B cell (primary cell): ENCODE data around the gene CAMTA2. TPM values are rescaled to one million over a fixed set of nuclear protein-coding genes. Genes with fewer than 3 reads are reported as not detected.

Experiments
- ATAC-seq: fragments of 200-7000 bp; cut with Tn5 transposase; one replicate; pipeline ENCODE4 v1.10.0; 2021; ENCODE audit warnings: low read depth, mild to moderate bottlenecking, moderate number of reproducible peaks, moderate library complexity
- CTCF ChIA-PET: fragments of 350-600 bp; sonication (Branson Sonifier 250); formaldehyde crosslinking; loops from one replicate; lab custom pipeline; 2021; ENCODE audit warnings: antibody characterized with exemption, inconsistent platforms; lab: Charles Lee
- POLR2A ChIA-PET: fragments of 350-600 bp; sonication (Branson Sonifier 250); formaldehyde crosslinking; loops from one replicate; lab custom pipeline; 2021; ENCODE audit warnings: antibody characterized with exemption; lab: Charles Lee
- DNase-seq: peaks from one replicate; pipeline ENCODE4 v3.0.0; 2013
- H2AFZ ChIP-seq: 2 replicates; pipeline ENCODE4 v1.6.1; 2012; ENCODE audit warnings: mild to moderate bottlenecking, low read depth, low read length; ENCODE audit not compliant: insufficient read depth, poor library complexity, severe bottlenecking
- H3K27ac ChIP-seq, 2 donors: 1 replicate in 1 of 2; 2 replicates in 1 of 2; pipeline ENCODE4 v1.5.1; 2012 to 2013; ENCODE audit warnings: low read length in 2 of 2, mild to moderate bottlenecking in 2 of 2, moderate library complexity in 1 of 2
- H3K27me3 ChIP-seq, 4 experiments: fragments of 200-600 bp in 1 of 4; sonication (generic) in 1 of 4; replicated peaks in 1 of 4; 1 replicate in 2 of 4; 2 replicates in 2 of 4; pipeline versions ENCODE4 v1.6.1 to v1.7.0; 2013 to 2016; ENCODE audit warnings: low read length in 3 of 4, mild to moderate bottlenecking in 2 of 4, mixed read lengths in 1 of 4, moderate library complexity in 1 of 4; ENCODE audit not compliant: insufficient read depth in 4 of 4, control insufficient read depth in 3 of 4; ENCODE audit errors: control extremely low read depth in 1 of 4
- H3K36me3 ChIP-seq, 2 experiments: replicated peaks in 1 of 2; 1 replicate in 1 of 2; 2 replicates in 1 of 2; pipeline versions ENCODE4 v1.6.1 to v1.7.1; 2013; ENCODE audit warnings: low read length in 1 of 2; ENCODE audit not compliant: insufficient read depth in 2 of 2, control insufficient read depth in 1 of 2; ENCODE audit errors: control extremely low read depth in 1 of 2, extremely low read depth in 1 of 2
- H3K4me1 ChIP-seq, 2 donors: fragments of 200-600 bp in 1 of 2; sonication (generic) in 1 of 2; 1 replicate in 1 of 2; 2 replicates in 1 of 2; pipeline versions ENCODE4 v1.5.1 to v1.6.1; 2013 to 2017; ENCODE audit warnings: low read length in 2 of 2; ENCODE audit not compliant: control insufficient read depth in 2 of 2, insufficient read depth in 2 of 2
- H3K4me2 ChIP-seq: replicated peaks from 2 replicates; pipeline ENCODE3; 2012; ENCODE audit warnings: mild to moderate bottlenecking, low read depth, low read length; ENCODE audit not compliant: poor library complexity, severe bottlenecking
- H3K4me3 ChIP-seq, 5 experiments: fragments of 200-600 bp in 1 of 5; sonication (generic) in 1 of 5; 1 replicate in 3 of 5; 2 replicates in 2 of 5; pipeline versions ENCODE4 v1.5.1 to v1.7.0; 2011 to 2016; ENCODE audit warnings: low read length in 4 of 5, mild to moderate bottlenecking in 4 of 5, low read depth in 2 of 5, control low read depth in 1 of 5, moderate library complexity in 1 of 5; ENCODE audit not compliant: insufficient read depth in 1 of 5; ENCODE audit errors: control extremely low read depth in 1 of 5, extremely low read depth in 1 of 5
- H3K79me2 ChIP-seq: fragments of 200-600 bp; sonication (generic); one replicate; pipeline ENCODE4 v1.6.0; 2016; ENCODE audit warnings: low read length; ENCODE audit not compliant: control insufficient read depth, insufficient read depth
- H3K9ac ChIP-seq: fragments of 200-600 bp; sonication (generic); 2 replicates; pipeline ENCODE4 v1.6.1; 2017; ENCODE audit warnings: mild to moderate bottlenecking, low read length, moderate library complexity
- H3K9me3 ChIP-seq, 3 donors: one replicate each; pipeline versions ENCODE4 v1.6.1 to v1.7.1; 2013; ENCODE audit warnings: low read length in 2 of 3; ENCODE audit not compliant: control insufficient read depth in 2 of 3, insufficient read depth in 1 of 3; ENCODE audit errors: control extremely low read depth in 1 of 3
- H4K20me1 ChIP-seq: 2 replicates; pipeline ENCODE4 v1.6.0; 2012; ENCODE audit warnings: mild to moderate bottlenecking, low read length; ENCODE audit not compliant: insufficient read depth, control insufficient read depth, poor library complexity, severe bottlenecking
- H3K27ac Mint-ChIP-seq: one replicate; pipeline ENCODE4 v1.8.0; 2021; ENCODE audit warnings: mixed read lengths
- H3K27me3 Mint-ChIP-seq: one replicate; pipeline ENCODE4 v1.8.0; 2021; ENCODE audit warnings: mixed read lengths
- H3K4me1 Mint-ChIP-seq: one replicate; pipeline ENCODE4 v1.8.0; 2021; ENCODE audit warnings: mixed read lengths
- H3K4me3 Mint-ChIP-seq: one replicate; pipeline ENCODE4 v1.8.0; 2021; ENCODE audit warnings: mixed read lengths
- H3K9me3 Mint-ChIP-seq: one replicate; pipeline ENCODE4 v1.8.0; 2022; ENCODE audit warnings: mixed read lengths; ENCODE audit not compliant: insufficient read depth
- CTCF ChIP-seq: fragments of 200-600 bp; IDR thresholded peaks from one replicate; pipeline ENCODE4 v1.8.0; 2022; ENCODE audit warnings: antibody characterized with exemption, mild to moderate bottlenecking
- EZH2 ChIP-seq: IDR thresholded peaks from 2 replicates; pipeline ENCODE4 v1.6.1; 2012; ENCODE audit warnings: borderline replicate concordance, low read depth, mild to moderate bottlenecking, moderate library complexity, low read length; ENCODE audit not compliant: insufficient read depth, poor library complexity, severe bottlenecking
- WGBS: methylation state at CpG from one replicate; pipeline ENCODE4 v1.1.5; 2013; ENCODE audit warnings: missing lambda C conversion rate; ENCODE audit not compliant: insufficient coverage; 5-methylcytosine and 5-hydroxymethylcytosine counted together
- intact Hi-C: fragments of 100-400 bp; cut with micrococcal nuclease; formaldehyde crosslinking; loops from one replicate; pipeline ENCODE4 v1.10.0; 2022
- polyA plus RNA-seq: library from polyadenylated mRNA; depleted of rRNA; stranded (reverse); fragments of >200 nt; gene quantifications from 2 replicates; pipeline ENCODE4 v1.2.3, GENCODE V29; 2012
- total RNA-seq, 2 donors: library from RNA; stranded (reverse); fragments of 120-200 nt in 1 of 2; gene quantifications; 1 replicate in 1 of 2; 2 replicates in 1 of 2; pipeline versions ENCODE4 v1.2.3 to v1.2.4, GENCODE V29; 2013 to 2022

CAMTA2 gene
- total and polyA plus RNA-seq, 2 donors (not counting 1 experiment from before 2014, with no cell fraction given) = 48.3 to 57.9 TPM

- Histone ChIP-seq H3K9me3 (no peaks in the 10 kb centered on the region), H3K36me3 (no peaks in the 10 kb centered on the region), H4K20me1 (peaks cover 8% of the 10 kb centered on the region), H2AFZ (peak overlapping the region; percentile 91), H3K4me3 (peak overlapping the region; percentile 34 to 73 (median 66)), H3K27ac (peak overlapping the region in 1 of 2 donors; percentile 15), H3K9ac (peak overlapping the region; percentile 75), H3K79me2 (no peaks in the 10 kb centered on the region), H3K4me1 (peaks cover 22 to 26% of the 10 kb centered on the region in 2 donors), H3K4me2 (peak overlapping the region; percentile 97), H3K27me3 (peaks cover 0 to 13% (median 2%) of the 10 kb centered on the region in 4 experiments)
- Mint-ChIP-seq H3K9me3 (no peaks in the 10 kb centered on the region), H3K27ac (peak overlapping the region; percentile 53), H3K4me3 (peak overlapping the region; percentile 83), H3K27me3 (no peaks in the 10 kb centered on the region), H3K4me1 (peaks cover 21% of the 10 kb centered on the region)
- intact Hi-C loops = loop anchor here (5.0 kb wide), 2 partner anchors 34 to 64 kb away; no protein-coding TSS in a partner anchor
- WGBS = 2% methylated on average over 55 of the region's 55 CpGs
- no peak for TF ChIP-seq EZH2
- TF ChIP-seq CTCF = no peak
- CTCF ChIA-PET = interaction anchor here (0.9 to 3.5 kb wide), 6 partner anchors 10 to 116 kb away, joined by 3 to 26 read pairs (median 4); partner anchors contain the start of genes CAMTA2, PFN1, RNF167 and SLC25A11
- ATAC-seq = no peak
- no peak for DNase-seq
- POLR2A ChIA-PET = interaction anchor here (0.5 to 3.1 kb wide), 6 partner anchors 11 to 86 kb away, joined by 5 to 16 read pairs (median 8); partner anchors contain the start of genes CAMTA2, PFN1 and SPAG7
These were observed 10.7 kb upstream of the CAMTA2 start for GRCh38 chr17:4998027-4998731.
